Endodermal cell (in vitro differentiated cells): Measurements from ENCODE around the gene ST7. TPM values are rescaled to one million over a fixed set of nuclear protein-coding genes. Genes with fewer than 3 reads are reported as not detected.

Experiments used
- DNase-seq: peaks from one replicate; pipeline ENCODE4 v3.0.0-alpha.2; 2017
- H3K27ac ChIP-seq: 2 replicates; pipeline ENCODE4 v1.5.1; 2013; ENCODE audit warnings: mild to moderate bottlenecking, low read depth, low read length, moderate library complexity
- H3K27me3 ChIP-seq: 2 replicates; pipeline ENCODE4 v1.6.1; 2013; ENCODE audit warnings: mild to moderate bottlenecking, low read length, moderate library complexity; ENCODE audit not compliant: insufficient read depth, control insufficient read depth, poor library complexity, severe bottlenecking
- H3K36me3 ChIP-seq: 2 replicates; pipeline ENCODE4 v1.7.0; 2013; ENCODE audit warnings: mild to moderate bottlenecking, low read length, moderate library complexity; ENCODE audit not compliant: control insufficient read depth, insufficient read depth
- H3K4me1 ChIP-seq: one replicate; pipeline ENCODE4 v1.7.0; 2013; ENCODE audit warnings: low read length; ENCODE audit not compliant: control insufficient read depth, insufficient read depth
- H3K4me3 ChIP-seq: 2 replicates; pipeline ENCODE4 v1.5.1; 2013; ENCODE audit warnings: mild to moderate bottlenecking, low read length, moderate library complexity
- H3K9ac ChIP-seq: 2 replicates; pipeline ENCODE4 v1.6.1; 2013; ENCODE audit warnings: mild to moderate bottlenecking, low read length, moderate library complexity; ENCODE audit not compliant: poor library complexity, severe bottlenecking; ENCODE audit errors: extremely low read depth
- H3K9me3 ChIP-seq: 2 replicates; pipeline ENCODE4 v1.6.1; 2013; ENCODE audit warnings: mild to moderate bottlenecking, low read length, moderate library complexity; ENCODE audit not compliant: control insufficient read depth
- H3K27ac Mint-ChIP-seq: 2 replicates; pipeline ENCODE4 v1.8.0; 2020; ENCODE audit warnings: mixed read lengths
- H3K27me3 Mint-ChIP-seq: 2 replicates; pipeline ENCODE4 v1.8.0; 2021; ENCODE audit warnings: mild to moderate bottlenecking, mixed read lengths; ENCODE audit not compliant: insufficient read depth
- H3K36me3 Mint-ChIP-seq: 2 replicates; pipeline ENCODE4 v1.8.0; 2020; ENCODE audit warnings: low read depth, mixed read lengths
- H3K4me1 Mint-ChIP-seq: 2 replicates; pipeline ENCODE4 v1.8.0; 2020; ENCODE audit warnings: mixed read lengths
- H3K4me3 Mint-ChIP-seq: 2 replicates; pipeline ENCODE4 v1.8.0; 2020; ENCODE audit warnings: mild to moderate bottlenecking, moderate library complexity, mixed read lengths
- H3K9me3 Mint-ChIP-seq: 2 replicates; pipeline ENCODE4 v1.8.0; 2020; ENCODE audit warnings: mild to moderate bottlenecking, mixed read lengths
- CTCF ChIP-seq: fragments of 200-600 bp; sonication (generic); conservative IDR thresholded peaks from 2 replicates; pipeline ENCODE4 v1.5.0; 2021; ENCODE audit warnings: antibody characterized with exemption, mild to moderate bottlenecking
- WGBS, 2 experiments: methylation state at CpG; one replicate each; pipeline versions ENCODE4 v1.1.5 to v1.1.7; 2013; ENCODE audit warnings: missing lambda C conversion rate in 2 of 2, mixed read lengths in 1 of 2; ENCODE audit not compliant: insufficient coverage in 1 of 2, insufficient read length in 1 of 2; 5-methylcytosine and 5-hydroxymethylcytosine counted together
- total RNA-seq, 2 donors: library from RNA; stranded (reverse); fragmentation: NEBNext Ultra II Directional in 1 of 2; extraction: Animal tissue kit (Norgen Biotek cat#: 25700) in 1 of 2; gene quantifications; 2 replicates in 1 of 2; 3 replicates in 1 of 2; pipeline ENCODE4 v1.2.1, GENCODE V29; 2021

The ST7 gene
- total RNA-seq, 2 donors from 2014 or later = 6.4 to 8.9 TPM

GRCh38 chr7:116999311-116999710, 46.0 kb downstream of the ST7 start:
- no peak overlapping the region for H3K4me3 ChIP-seq
- no peak for TF ChIP-seq CTCF
- no peak for DNase-seq
- Mint-ChIP-seq H3K4me1 (no peaks in the 10 kb centered on the region), H3K27me3 (no peaks in the 10 kb centered on the region), H3K36me3 (peaks cover 8% of the 10 kb centered on the region), H3K27ac (no peak overlapping the region), H3K4me3 (no peak overlapping the region), H3K9me3 (peaks cover 17% of the 10 kb centered on the region)
- H3K9me3 ChIP-seq = peaks cover 12% of the 10 kb centered on the region
- no peak overlapping the region for H3K27ac ChIP-seq
- no peaks in the 10 kb centered on the region for H3K36me3 ChIP-seq
- no peak overlapping the region for H3K9ac ChIP-seq
- H3K27me3 ChIP-seq = peaks cover 10% of the 10 kb centered on the region
- no peaks in the 10 kb centered on the region for H3K4me1 ChIP-seq
- WGBS, 2 experiments = 88 to 100% methylated on average over 1 of the region's 1 CpG

GRCh38 chr7:117001283-117001682, 48.0 kb downstream of the ST7 start:
- Mint-ChIP-seq H3K27me3 (no peaks in the 10 kb centered on the region), H3K36me3 (peaks cover 8% of the 10 kb centered on the region), H3K4me1 (no peaks in the 10 kb centered on the region), H3K27ac (no peak overlapping the region), H3K4me3 (no peak overlapping the region), H3K9me3 (peaks cover 17% of the 10 kb centered on the region)
- Histone ChIP-seq H3K27me3 (peaks cover 19% of the 10 kb centered on the region), H3K27ac (no peak overlapping the region), H3K9me3 (peaks cover 12% of the 10 kb centered on the region), H3K36me3 (no peaks in the 10 kb centered on the region), H3K4me3 (no peak overlapping the region), H3K9ac (no peak overlapping the region), H3K4me1 (no peaks in the 10 kb centered on the region)
- no peak for TF ChIP-seq CTCF
- no peak for DNase-seq

GRCh38 chr7:117004899-117005298, 51.6 kb downstream of the ST7 start:
- peaks cover 21% of the 10 kb centered on the region for H3K4me1 Mint-ChIP-seq
- no peak for TF ChIP-seq CTCF
- Histone ChIP-seq H3K27me3 (peaks cover 53% of the 10 kb centered on the region), H3K9me3 (no peaks in the 10 kb centered on the region), H3K36me3 (no peaks in the 10 kb centered on the region), H3K4me3 (no peak overlapping the region), H3K4me1 (peaks cover 5% of the 10 kb centered on the region), H3K9ac (no peak overlapping the region), H3K27ac (no peak overlapping the region)
- peaks cover 6% of the 10 kb centered on the region for H3K27me3 Mint-ChIP-seq
- H3K27ac Mint-ChIP-seq = no peak overlapping the region
- 90% methylated on average over 1 of the region's 1 CpG; no CpG with 5 or more reads in 1 of the 2 experiments for WGBS, 2 experiments
- H3K9me3 Mint-ChIP-seq = no peaks in the 10 kb centered on the region
- no peak for DNase-seq
- H3K36me3 Mint-ChIP-seq = no peaks in the 10 kb centered on the region
- H3K4me3 Mint-ChIP-seq = no peak overlapping the region
